Neural progenitor cell (in vitro differentiated cells): Measurements from ENCODE around the gene CAND2. TPM values are rescaled to one million over a fixed set of nuclear protein-coding genes. Genes with fewer than 3 reads are reported as not detected.
"Not testable (repeated sequence)": the region's sequence is repeated elsewhere in the genome, so short reads cannot be mapped to it uniquely, and the experiment has no call there.

Source experiments
- DNase-seq: peaks from one replicate; pipeline ENCODE4 v3.0.0-alpha.2; 2016; ENCODE audit warnings: low spot score
- H2AFZ ChIP-seq: fragments of 200-600 bp; sonication (generic); replicated peaks from 2 replicates; pipeline ENCODE4 v1.6.1; 2016; ENCODE audit warnings: antibody characterized with exemption
- H3F3A ChIP-seq: fragments of 200-600 bp; sonication (generic); 2 replicates; pipeline ENCODE4 v1.6.1; 2016; ENCODE audit warnings: antibody characterized with exemption, low read depth
- H3K27ac ChIP-seq: fragments of 200-600 bp; sonication (generic); 2 replicates; pipeline ENCODE4 v1.5.1; 2016; ENCODE audit warnings: mild to moderate bottlenecking
- H3K27me3 ChIP-seq: fragments of 200-600 bp; sonication (generic); 2 replicates; pipeline ENCODE4 v1.6.1; 2016; ENCODE audit warnings: mild to moderate bottlenecking, moderate library complexity
- H3K36me3 ChIP-seq: fragments of 200-600 bp; sonication (generic); 2 replicates; pipeline ENCODE4 v1.5.1; 2016
- H3K4me1 ChIP-seq: fragments of 200-600 bp; sonication (generic); 2 replicates; pipeline ENCODE4 v1.6.1; 2016; ENCODE audit warnings: mixed run types
- H3K4me2 ChIP-seq: fragments of 200-600 bp; sonication (generic); 2 replicates; pipeline ENCODE4 v1.6.1; 2016
- H3K4me3 ChIP-seq: fragments of 200-600 bp; sonication (generic); 2 replicates; pipeline ENCODE4 v1.5.1; 2016
- H3K79me2 ChIP-seq: fragments of 200-600 bp; sonication (generic); 2 replicates; pipeline ENCODE4 v1.6.1; 2016; ENCODE audit warnings: low read depth
- H3K9ac ChIP-seq: fragments of 200-600 bp; sonication (generic); 2 replicates; pipeline ENCODE4 v1.6.1; 2016
- H3K9me3 ChIP-seq: fragments of 200-600 bp; sonication (generic); 2 replicates; pipeline ENCODE4 v1.5.1; 2016; ENCODE audit warnings: low read depth
- H4K20me1 ChIP-seq: fragments of 200-600 bp; sonication (generic); 2 replicates; pipeline ENCODE4 v1.6.1; 2016; ENCODE audit warnings: low read depth
- H3K27ac Mint-ChIP-seq: 3 replicates; pipeline ENCODE4 v1.8.0; 2021; ENCODE audit warnings: mixed read lengths
- H3K27me3 Mint-ChIP-seq: 2 replicates; pipeline ENCODE4 v1.8.0; 2022; ENCODE audit warnings: low read depth, mild to moderate bottlenecking, inconsistent platforms, moderate library complexity, mixed read lengths; ENCODE audit not compliant: insufficient read depth
- H3K36me3 Mint-ChIP-seq: 3 replicates; pipeline ENCODE4 v1.8.0; 2021; ENCODE audit warnings: mixed read lengths
- H3K4me1 Mint-ChIP-seq: 3 replicates; pipeline ENCODE4 v1.8.0; 2021; ENCODE audit warnings: mixed read lengths
- H3K4me3 Mint-ChIP-seq: 3 replicates; pipeline ENCODE4 v1.8.0; 2021; ENCODE audit warnings: mild to moderate bottlenecking, moderate library complexity, mixed read lengths
- H3K9me3 Mint-ChIP-seq: 3 replicates; pipeline ENCODE4 v1.8.0; 2020; ENCODE audit warnings: mixed read lengths
- EZH2 ChIP-seq: fragments of 200-600 bp; sonication (generic); IDR thresholded peaks from 2 replicates; pipeline ENCODE4 v1.6.1; 2017; ENCODE audit warnings: antibody characterized with exemption, mild to moderate bottlenecking, moderate library complexity
- EZH2phosphoT487 ChIP-seq: fragments of 200-600 bp; sonication (generic); IDR thresholded peaks from 2 replicates; pipeline ENCODE4 v1.6.1; 2017; ENCODE audit warnings: antibody characterized with exemption
- total RNA-seq: library from RNA; depleted of rRNA; stranded (reverse); fragments of >200 nt; gene quantifications from 2 replicates; pipeline ENCODE4 v1.2.3, GENCODE V29; 2015; ENCODE audit warnings: low replicate concordance
- TF ChIP-seq, protein P1 (sequence below): fragments of 200-600 bp; sonication (generic); IDR thresholded peaks from 2 replicates; pipeline ENCODE4 v1.5.1; 2017; ENCODE audit warnings: antibody characterized with exemption, mild to moderate bottlenecking

The CAND2 gene
- total RNA-seq, 1 donor from 2014 or later: 2.4 TPM

DNA sequence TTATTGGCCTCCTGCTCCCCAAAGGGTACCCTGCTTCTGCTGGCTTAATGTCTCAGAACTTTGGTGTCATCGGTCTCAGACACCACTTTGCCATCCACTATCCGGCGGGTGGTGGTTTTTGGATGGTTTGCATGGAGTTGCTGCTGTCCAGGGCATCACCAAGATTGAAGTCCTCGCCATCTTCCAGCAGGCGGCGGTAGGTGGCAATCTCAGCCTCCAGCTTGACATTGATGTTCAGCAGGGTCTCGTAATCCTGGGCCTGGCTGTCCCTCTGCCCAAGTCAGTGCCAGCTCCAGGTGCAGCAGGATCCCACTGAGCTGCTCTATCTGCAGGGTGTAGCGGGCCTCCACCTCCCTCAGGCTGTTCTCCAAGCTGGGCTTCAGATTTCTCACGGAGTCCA, 9.1 kb upstream of the CAND2 start:
- not testable (repeated sequence) for H3K9me3 ChIP-seq, H4K20me1 ChIP-seq, H3K79me2 ChIP-seq, H3K4me1 Mint-ChIP-seq, H3K4me2 ChIP-seq, H3K27me3 Mint-ChIP-seq, H3K36me3 ChIP-seq, H3K36me3 Mint-ChIP-seq, H3K27ac Mint-ChIP-seq, H3K9me3 Mint-ChIP-seq, H3K9ac ChIP-seq, H3F3A ChIP-seq, H2AFZ ChIP-seq, H3K27me3 ChIP-seq, H3K27ac ChIP-seq, H3K4me3 Mint-ChIP-seq, H3K4me1 ChIP-seq, H3K4me3 ChIP-seq
- DNase-seq: peak; percentile 55
- TF ChIP-seq, protein P1, sequence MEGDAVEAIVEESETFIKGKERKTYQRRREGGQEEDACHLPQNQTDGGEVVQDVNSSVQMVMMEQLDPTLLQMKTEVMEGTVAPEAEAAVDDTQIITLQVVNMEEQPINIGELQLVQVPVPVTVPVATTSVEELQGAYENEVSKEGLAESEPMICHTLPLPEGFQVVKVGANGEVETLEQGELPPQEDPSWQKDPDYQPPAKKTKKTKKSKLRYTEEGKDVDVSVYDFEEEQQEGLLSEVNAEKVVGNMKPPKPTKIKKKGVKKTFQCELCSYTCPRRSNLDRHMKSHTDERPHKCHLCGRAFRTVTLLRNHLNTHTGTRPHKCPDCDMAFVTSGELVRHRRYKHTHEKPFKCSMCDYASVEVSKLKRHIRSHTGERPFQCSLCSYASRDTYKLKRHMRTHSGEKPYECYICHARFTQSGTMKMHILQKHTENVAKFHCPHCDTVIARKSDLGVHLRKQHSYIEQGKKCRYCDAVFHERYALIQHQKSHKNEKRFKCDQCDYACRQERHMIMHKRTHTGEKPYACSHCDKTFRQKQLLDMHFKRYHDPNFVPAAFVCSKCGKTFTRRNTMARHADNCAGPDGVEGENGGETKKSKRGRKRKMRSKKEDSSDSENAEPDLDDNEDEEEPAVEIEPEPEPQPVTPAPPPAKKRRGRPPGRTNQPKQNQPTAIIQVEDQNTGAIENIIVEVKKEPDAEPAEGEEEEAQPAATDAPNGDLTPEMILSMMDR: peak; percentile 50

DNA sequence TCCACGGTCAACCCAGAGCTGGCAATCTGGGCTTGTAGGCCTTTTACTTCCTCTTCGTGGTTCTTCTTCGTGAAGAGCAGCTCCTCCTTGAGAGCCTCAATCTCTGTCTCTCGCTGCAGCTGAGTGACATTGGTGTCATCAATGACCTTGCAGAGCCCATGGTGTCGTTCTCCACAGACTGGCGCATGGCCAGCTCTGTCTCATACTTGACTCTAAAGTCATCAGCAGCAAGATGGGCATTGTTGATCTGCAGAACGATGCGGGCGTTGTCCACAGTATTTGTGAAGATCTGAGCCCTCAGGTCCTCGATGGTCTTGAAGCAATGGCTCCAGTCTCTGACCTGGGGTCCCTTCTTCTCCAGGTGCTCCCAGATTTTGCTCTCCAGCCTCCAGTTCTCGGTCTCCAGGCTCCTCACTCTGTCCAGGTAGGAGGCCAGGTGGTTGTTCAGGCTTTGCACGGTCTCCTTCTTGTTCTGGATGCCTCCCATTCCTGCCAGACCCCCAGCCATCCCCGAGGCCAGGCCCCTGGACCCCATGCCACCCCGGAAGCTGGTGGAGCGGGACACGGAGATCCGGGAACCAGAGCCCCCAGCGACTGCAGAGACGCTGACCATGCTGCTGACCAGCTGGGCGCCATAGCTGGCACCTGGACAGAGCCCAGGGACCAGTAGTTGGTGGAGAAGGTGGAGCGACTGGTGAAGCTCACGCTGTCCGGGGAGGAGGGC, 8.4 kb upstream of the CAND2 start:
- H3F3A ChIP-seq, H3K9me3 Mint-ChIP-seq, H3K4me3 ChIP-seq, H3K9ac ChIP-seq, H3K36me3 ChIP-seq, H3K9me3 ChIP-seq, H3K4me1 Mint-ChIP-seq, H3K27me3 ChIP-seq, H4K20me1 ChIP-seq, H3K4me2 ChIP-seq, H2AFZ ChIP-seq, H3K27ac Mint-ChIP-seq, H3K4me1 ChIP-seq, H3K27me3 Mint-ChIP-seq, H3K36me3 Mint-ChIP-seq, DNase-seq, H3K79me2 ChIP-seq, H3K4me3 Mint-ChIP-seq, H3K27ac ChIP-seq: not testable (repeated sequence)

GRCh38 chr3:12791430-12791829, 5.0 kb upstream of the CAND2 start:
- H4K20me1 ChIP-seq: no peaks in the 10 kb centered on the region
- H3K9me3 Mint-ChIP-seq: no peaks in the 10 kb centered on the region
- H3K27ac ChIP-seq: no peak overlapping the region
- TF ChIP-seq EZH2 (no peak), EZH2phosphoT487 (no peak)
- TF ChIP-seq, protein P1: no peak
- H3K4me3 ChIP-seq: no peak overlapping the region
- no peaks in the 10 kb centered on the region for H3K36me3 ChIP-seq
- no peaks in the 10 kb centered on the region for H3K79me2 ChIP-seq
- no peak overlapping the region for H3K9ac ChIP-seq
- no peaks in the 10 kb centered on the region for H3K9me3 ChIP-seq
- no peak overlapping the region for H3K4me3 Mint-ChIP-seq
- peaks cover 7% of the 10 kb centered on the region for H3K27me3 ChIP-seq
- H3K4me1 ChIP-seq: peaks cover 3% of the 10 kb centered on the region
- H2AFZ ChIP-seq: no peak overlapping the region
- peaks cover 2% of the 10 kb centered on the region for H3K27me3 Mint-ChIP-seq
- H3K4me1 Mint-ChIP-seq: peaks cover 9% of the 10 kb centered on the region
- DNase-seq: no peak
- H3F3A ChIP-seq: no peaks in the 10 kb centered on the region
- H3K27ac Mint-ChIP-seq: no peak overlapping the region
- no peak overlapping the region for H3K4me2 ChIP-seq
- no peaks in the 10 kb centered on the region for H3K36me3 Mint-ChIP-seq

GRCh38 chr3:12793701-12794100, 2.8 kb upstream of the CAND2 start:
- H3K36me3 ChIP-seq: no peaks in the 10 kb centered on the region
- H3F3A ChIP-seq: peaks cover 16% of the 10 kb centered on the region
- no peak overlapping the region for H3K27ac Mint-ChIP-seq

More at GRCh38 chr3:12793701-12794100, 2.8 kb upstream of the CAND2 start:
- Histone ChIP-seq H3K4me2 (no peak overlapping the region), H3K27me3 (peaks cover 7% of the 10 kb centered on the region), H3K4me1 (peaks cover 3% of the 10 kb centered on the region), H4K20me1 (no peaks in the 10 kb centered on the region), H3K4me3 (no peak overlapping the region), H3K27ac (no peak overlapping the region), H3K79me2 (no peaks in the 10 kb centered on the region), H2AFZ (no peak overlapping the region), H3K9ac (no peak overlapping the region), H3K9me3 (no peaks in the 10 kb centered on the region)
- Mint-ChIP-seq H3K4me3 (no peak overlapping the region), H3K36me3 (no peaks in the 10 kb centered on the region), H3K4me1 (peaks cover 18% of the 10 kb centered on the region), H3K9me3 (no peaks in the 10 kb centered on the region), H3K27me3 (peaks cover 2% of the 10 kb centered on the region)
- TF ChIP-seq EZH2 (no peak), EZH2phosphoT487 (no peak)
- TF ChIP-seq, protein P1: no peak
- DNase-seq: no peak
